ENCODE results near the gene DGKH. TPM values are rescaled to one million over a fixed set of nuclear protein-coding genes. Genes with fewer than 3 reads are reported as not detected.

The DGKH gene
- total RNA-seq, 4 donors from 2014 or later = 18.6 to 32.5 (median 19.6) TPM

DNA sequence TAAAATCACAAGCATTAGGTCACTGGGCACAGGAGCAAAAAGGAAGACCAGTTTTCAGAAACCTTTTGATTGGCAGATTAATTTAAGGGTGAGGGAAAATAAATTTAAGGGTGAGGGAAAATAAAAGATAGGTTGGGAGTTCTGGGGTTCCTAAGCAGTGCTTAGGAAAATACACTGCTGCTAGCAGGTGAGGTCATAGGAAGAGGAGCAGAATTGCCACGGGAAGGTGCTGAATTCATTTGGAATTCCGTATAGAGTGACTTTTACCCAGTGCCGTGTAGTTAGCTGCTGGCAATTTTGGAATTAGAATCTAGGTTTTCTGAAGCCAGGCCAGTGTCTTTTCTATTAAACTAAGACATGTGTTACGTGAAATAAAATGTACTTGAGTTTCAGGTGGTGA is 59.8 kb downstream of the DGKH start:
- Histone ChIP-seq H3K4me3 (no peak overlapping the region), H3K27ac (no peak overlapping the region), H3K9me3 (peaks cover 0 to 5% (median 0%) of the 10 kb centered on the region in 3 donors), H3K36me3 (no peaks in the 10 kb centered on the region), H3K4me1 (peaks cover 0 to 11% (median 0%) of the 10 kb centered on the region in 3 donors), H3K27me3 (no peaks in the 10 kb centered on the region)
- no peak for TF ChIP-seq POLR2A (IDR thresholded peaks at IDR 0.05)
- no peak for TF ChIP-seq EP300 (IDR thresholded peaks at IDR 0.05)
- TF ChIP-seq, protein P1, sequence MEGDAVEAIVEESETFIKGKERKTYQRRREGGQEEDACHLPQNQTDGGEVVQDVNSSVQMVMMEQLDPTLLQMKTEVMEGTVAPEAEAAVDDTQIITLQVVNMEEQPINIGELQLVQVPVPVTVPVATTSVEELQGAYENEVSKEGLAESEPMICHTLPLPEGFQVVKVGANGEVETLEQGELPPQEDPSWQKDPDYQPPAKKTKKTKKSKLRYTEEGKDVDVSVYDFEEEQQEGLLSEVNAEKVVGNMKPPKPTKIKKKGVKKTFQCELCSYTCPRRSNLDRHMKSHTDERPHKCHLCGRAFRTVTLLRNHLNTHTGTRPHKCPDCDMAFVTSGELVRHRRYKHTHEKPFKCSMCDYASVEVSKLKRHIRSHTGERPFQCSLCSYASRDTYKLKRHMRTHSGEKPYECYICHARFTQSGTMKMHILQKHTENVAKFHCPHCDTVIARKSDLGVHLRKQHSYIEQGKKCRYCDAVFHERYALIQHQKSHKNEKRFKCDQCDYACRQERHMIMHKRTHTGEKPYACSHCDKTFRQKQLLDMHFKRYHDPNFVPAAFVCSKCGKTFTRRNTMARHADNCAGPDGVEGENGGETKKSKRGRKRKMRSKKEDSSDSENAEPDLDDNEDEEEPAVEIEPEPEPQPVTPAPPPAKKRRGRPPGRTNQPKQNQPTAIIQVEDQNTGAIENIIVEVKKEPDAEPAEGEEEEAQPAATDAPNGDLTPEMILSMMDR (IDR thresholded peaks at IDR 0.05) = no peak
- no peak for TF ChIP-seq POLR2AphosphoS5 (IDR thresholded peaks at IDR 0.05)
- no peak for ATAC-seq
- WGBS, 2 donors (ENCODE audit: low coverage in 1 of 2) = 90 to 93% methylated on average over 4 of the region's 4 CpGs

DNA sequence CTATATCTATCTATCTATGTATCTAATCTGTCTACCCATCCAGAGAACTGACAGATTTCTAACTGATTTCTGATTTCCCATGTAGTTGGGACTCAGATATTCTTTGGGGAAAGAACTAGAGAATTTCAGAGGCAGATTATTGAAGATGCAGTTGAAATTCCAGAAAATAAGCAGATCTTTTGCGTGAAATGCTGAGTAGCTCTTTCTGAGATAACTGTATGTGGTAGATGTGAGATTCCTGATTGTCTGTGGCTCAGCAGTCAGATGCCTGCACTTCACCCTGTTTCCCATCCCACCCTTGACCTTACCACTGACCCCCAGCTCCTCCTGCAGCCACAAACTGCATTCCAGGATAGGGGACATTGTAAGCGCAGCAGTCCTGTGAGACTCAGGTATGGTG is 61.5 kb downstream of the DGKH start:
- ATAC-seq = no peak
- TF ChIP-seq POLR2A (IDR thresholded peaks at IDR 0.05) (no peak), EP300 (IDR thresholded peaks at IDR 0.05) (no peak), POLR2AphosphoS5 (IDR thresholded peaks at IDR 0.05) (no peak)
- TF ChIP-seq, protein P1 (IDR thresholded peaks at IDR 0.05) = no peak
- WGBS, 2 donors (ENCODE audit: low coverage in 1 of 2) = 84 to 93% methylated on average over 2 of the region's 2 CpGs
- Histone ChIP-seq H3K9me3 (no peaks in the 10 kb centered on the region), H3K27ac (no peak overlapping the region), H3K4me1 (peaks cover 0 to 11% (median 0%) of the 10 kb centered on the region in 3 donors), H3K4me3 (no peak overlapping the region), H3K36me3 (no peaks in the 10 kb centered on the region), H3K27me3 (no peaks in the 10 kb centered on the region)

DNA sequence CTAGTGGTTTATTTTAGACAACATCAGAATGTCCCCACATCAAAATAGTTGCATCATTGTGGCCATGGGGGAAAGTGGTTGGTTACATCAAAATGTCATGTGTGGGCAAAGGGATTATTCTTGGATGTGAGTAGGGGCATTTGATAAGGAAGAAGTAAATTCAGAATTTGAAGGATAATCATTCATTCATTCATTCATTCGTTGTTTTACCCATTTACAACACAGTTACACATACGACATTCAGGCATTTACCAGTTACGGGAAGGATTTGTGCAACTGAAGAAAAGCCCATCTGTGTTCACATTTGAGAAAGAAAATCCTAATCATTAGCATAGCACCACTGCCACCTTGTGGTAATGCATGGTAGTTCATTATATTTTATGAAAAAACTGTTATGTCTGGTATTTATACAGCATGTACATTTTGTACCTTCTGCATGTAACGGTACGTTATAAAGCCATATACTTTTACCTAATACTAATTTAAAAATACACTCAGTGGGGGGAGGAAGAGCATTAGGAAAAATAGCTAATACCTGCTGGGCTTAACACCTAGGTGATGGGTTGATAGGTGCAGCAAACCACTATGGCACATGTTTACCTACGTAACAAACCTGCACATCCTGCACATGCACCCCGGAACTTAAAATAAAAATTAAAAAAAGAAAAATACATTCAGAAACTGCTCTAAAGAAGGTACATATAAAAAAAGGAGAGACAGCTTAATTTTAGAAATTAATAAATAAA is 62.1 kb downstream of the DGKH start:
- Histone ChIP-seq H3K9me3 (no peaks in the 10 kb centered on the region), H3K36me3 (no peaks in the 10 kb centered on the region), H3K4me3 (no peak overlapping the region), H3K27me3 (no peaks in the 10 kb centered on the region), H3K27ac (no peak overlapping the region), H3K4me1 (peaks cover 0 to 15% (median 0%) of the 10 kb centered on the region in 3 donors)
- peak; percentile 67 for ATAC-seq
- TF ChIP-seq POLR2A (IDR thresholded peaks at IDR 0.05) (no peak), EP300 (IDR thresholded peaks at IDR 0.05) (no peak), POLR2AphosphoS5 (IDR thresholded peaks at IDR 0.05) (peak; percentile 60)
- TF ChIP-seq, protein P1 (IDR thresholded peaks at IDR 0.05) = peak; percentile 85 to 92 (median 90)
- WGBS, 2 donors (ENCODE audit: low coverage in 1 of 2) = 8 to 20% methylated on average over 6 to 7 of the region's 7 CpGs

DNA sequence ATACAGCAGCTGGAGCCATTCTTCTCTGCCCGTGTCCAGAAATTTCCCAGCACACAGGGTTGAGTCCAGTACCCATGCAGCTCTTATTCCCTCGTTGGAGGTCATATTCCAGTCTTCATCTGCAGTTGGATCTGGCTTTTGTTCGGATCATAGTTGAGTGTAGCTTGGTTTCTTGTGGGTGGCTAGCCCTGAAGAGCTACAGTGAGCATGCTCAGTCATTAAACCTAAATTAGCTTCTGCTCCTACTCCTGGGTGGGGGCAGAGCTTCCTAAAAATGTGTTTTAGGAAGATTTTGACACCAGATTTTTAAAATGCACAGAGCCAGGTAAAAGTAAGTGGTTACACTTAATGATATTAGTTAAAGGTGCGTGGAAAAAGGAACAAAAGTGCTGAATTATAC is 64.4 kb downstream of the DGKH start:
- TF ChIP-seq, protein P1 (IDR thresholded peaks at IDR 0.05) = no peak
- TF ChIP-seq EP300 (IDR thresholded peaks at IDR 0.05) (no peak), POLR2AphosphoS5 (IDR thresholded peaks at IDR 0.05) (no peak), POLR2A (IDR thresholded peaks at IDR 0.05) (no peak)
- Histone ChIP-seq H3K36me3 (no peaks in the 10 kb centered on the region), H3K4me3 (no peak overlapping the region), H3K9me3 (no peaks in the 10 kb centered on the region), H3K27me3 (no peaks in the 10 kb centered on the region), H3K4me1 (peaks cover 0 to 20% (median 0%) of the 10 kb centered on the region in 3 donors), H3K27ac (no peak overlapping the region)
- WGBS, 2 donors (ENCODE audit: low coverage in 1 of 2) = 54 to 61% methylated on average over 4 of the region's 4 CpGs
- no peak for ATAC-seq

DNA sequence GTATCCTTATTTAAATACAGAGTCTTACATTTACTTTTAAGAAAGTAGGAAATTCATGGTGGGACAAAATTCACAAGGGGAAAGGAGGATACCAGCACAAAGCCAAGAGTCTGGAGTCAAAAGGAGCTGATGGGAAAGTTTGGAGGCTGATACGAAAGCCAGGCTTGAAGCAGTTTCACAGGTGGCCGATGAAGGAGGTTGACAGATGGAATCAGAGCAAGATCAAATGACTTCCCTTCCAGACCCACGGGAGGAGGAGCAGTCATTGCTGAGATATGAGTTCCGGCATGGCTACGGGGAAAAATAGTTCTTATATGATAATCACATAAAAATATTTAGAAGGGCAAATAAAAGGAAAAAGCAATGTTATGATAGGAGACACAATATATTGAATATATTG is 65.0 kb downstream of the DGKH start:
- H3K4me1 ChIP-seq = peaks cover 0 to 20% (median 0%) of the 10 kb centered on the region in 3 donors
- H3K9me3 ChIP-seq = no peaks in the 10 kb centered on the region
- no peak overlapping the region for H3K4me3 ChIP-seq
- H3K27ac ChIP-seq = no peak overlapping the region
- H3K36me3 ChIP-seq = no peaks in the 10 kb centered on the region
- TF ChIP-seq POLR2A (IDR thresholded peaks at IDR 0.05) (no peak), POLR2AphosphoS5 (IDR thresholded peaks at IDR 0.05) (no peak), EP300 (IDR thresholded peaks at IDR 0.05) (no peak)
- TF ChIP-seq, protein P1 (IDR thresholded peaks at IDR 0.05) = no peak
- WGBS, 2 donors (ENCODE audit: low coverage in 1 of 2) = 52 to 61% methylated on average over 5 of the region's 5 CpGs
- no peak for ATAC-seq
- no peaks in the 10 kb centered on the region for H3K27me3 ChIP-seq

Measured in gastroesophageal sphincter (tissue), 4 donors.